Posterior vena cava (tissue), 2 donors: ENCODE data around the gene PSMD1. TPM values are rescaled to one million over a fixed set of nuclear protein-coding genes. Genes with fewer than 3 reads are reported as not detected.
"Not testable (repeated sequence)": the region's sequence is repeated elsewhere in the genome, so short reads cannot be mapped to it uniquely, and the experiment has no call there.

Source experiments
- DNase-seq: peaks from one replicate; pipeline ENCODE4 v3.0.0-alpha.2; 2020; ENCODE audit warnings: low spot score
- intact Hi-C, 2 donors: fragments of 100-400 bp; cut with DNase I; formaldehyde crosslinking; loops; one replicate each; pipeline versions ENCODE4 v1.14.1 to v1.14.2; 2022 to 2023
- total RNA-seq, 2 donors: library from RNA; stranded (reverse); fragmentation: NEBNext Ultra II Directional; extraction: Animal tissue kit (Norgen Biotek cat#: 25700); gene quantifications; one replicate each; pipeline ENCODE4 v1.2.1, GENCODE V29; 2021
- donor health status: DM: yes; HTN: yes; CAD: no.
- donor health status: DM: yes; HTN: yes; CAD: no.

The PSMD1 gene
- total RNA-seq, 2 donors from 2014 or later: 76.9 to 89.3 TPM

DNA sequence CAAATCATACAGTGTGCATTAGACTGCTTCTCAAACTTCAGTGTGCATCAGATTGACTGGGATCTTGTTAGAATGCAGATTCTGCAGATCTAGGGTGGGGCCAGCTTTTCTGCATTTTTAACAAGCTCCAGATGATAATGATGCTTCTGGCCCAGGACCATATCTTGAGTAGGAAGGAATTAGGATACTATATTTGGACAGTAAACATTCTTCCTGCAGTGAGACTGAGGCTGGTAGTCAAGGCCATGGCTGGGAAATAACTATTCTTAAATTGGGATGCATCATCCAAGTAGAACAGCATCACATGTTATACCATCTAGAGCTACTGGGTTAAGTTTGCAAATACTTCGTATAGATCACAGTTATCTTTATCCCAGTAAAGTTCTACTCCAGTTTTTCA lies 113.4 kb downstream of the PSMD1 start:
- intact Hi-C loops: no loop called here
- DNase-seq: no peak

GRCh38 chr2:231172025-231172424 lies 115.4 kb downstream of the PSMD1 start:
- intact Hi-C loops: no loop called here
- no peak for DNase-seq

DNA sequence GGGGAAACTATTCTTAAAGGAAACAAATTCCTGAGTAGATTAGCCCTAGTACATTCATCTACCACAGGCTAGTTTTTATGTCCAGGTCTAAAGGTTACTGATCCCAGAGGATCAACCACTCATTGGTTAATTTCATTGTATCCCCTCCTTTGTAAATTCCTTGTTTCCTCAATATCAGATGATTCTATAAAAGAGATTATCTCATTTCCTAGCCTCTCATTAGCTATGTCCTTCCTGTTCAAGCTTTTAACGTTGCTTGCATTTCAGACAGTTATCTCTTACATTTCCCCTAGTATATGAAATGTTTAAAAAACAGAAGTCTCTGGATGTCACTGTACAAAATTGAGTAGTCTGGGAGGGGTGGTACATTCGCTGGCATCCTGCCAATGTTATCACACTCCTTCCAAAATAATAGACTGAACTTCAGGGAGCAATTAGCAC lies 117.6 kb downstream of the PSMD1 start:
- no peak for DNase-seq
- intact Hi-C loops: no loop called here

DNA sequence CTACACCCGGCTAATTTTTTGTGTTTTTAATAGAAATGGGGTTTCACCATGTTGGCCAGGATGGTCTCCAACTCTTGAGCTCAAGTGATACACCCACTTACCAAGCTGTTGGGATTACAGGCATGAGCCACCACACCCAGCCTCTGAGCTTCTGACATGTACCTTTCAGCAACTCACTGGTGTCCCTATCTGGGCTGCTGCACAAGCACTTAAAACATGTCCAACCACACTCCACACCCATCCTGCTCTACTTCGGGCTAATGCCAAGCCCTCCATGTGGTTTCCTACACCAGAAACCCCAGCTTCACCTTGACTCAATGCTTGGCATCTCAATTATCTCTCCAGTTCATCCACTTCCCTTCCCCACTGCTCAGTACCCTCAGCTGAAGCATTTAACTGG lies 119.4 kb downstream of the PSMD1 start:
- DNase-seq: no peak
- intact Hi-C loops: no loop called here

DNA sequence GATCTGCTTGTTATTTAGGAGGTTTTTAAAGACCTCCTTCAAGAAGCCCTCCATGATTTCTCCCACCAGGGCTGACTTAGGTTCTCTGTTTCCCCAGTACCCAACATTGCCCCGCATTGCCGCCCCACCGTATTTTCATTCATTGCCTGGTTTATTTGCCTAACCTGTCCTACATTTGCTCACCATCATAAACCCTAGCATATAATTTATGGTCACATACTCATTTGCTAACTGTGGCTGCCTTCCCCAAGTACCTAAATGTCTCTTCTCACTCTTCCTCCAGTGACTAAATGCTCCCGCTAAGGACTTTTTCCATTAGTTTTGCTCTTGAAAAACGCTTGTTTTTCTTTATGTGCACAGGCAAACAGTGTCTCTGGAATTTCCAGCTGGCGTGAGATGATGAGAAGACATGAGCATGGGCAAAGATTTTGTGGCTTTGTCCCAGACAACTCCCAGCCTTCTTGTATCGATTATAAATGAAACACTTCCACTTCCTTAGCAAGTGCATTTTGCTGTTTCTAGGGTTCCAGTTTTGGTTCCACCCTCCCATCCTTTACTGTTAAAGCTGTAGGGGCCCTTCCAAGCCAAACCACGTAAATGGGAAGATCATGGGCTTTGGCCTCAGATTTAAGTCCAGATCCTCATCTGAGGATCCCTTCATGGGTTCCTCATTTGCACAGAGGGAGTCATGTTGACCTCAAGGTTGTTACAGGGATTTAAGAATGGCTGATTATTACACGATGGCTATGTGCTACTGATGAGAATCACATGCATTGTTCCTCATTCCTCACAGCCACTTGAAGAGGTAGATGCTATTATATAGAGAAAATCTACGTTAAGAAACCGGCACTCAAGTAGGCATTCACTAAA lies 120.7 kb downstream of the PSMD1 start:
- DNase-seq: no peak
- intact Hi-C loops: no loop called here

DNA sequence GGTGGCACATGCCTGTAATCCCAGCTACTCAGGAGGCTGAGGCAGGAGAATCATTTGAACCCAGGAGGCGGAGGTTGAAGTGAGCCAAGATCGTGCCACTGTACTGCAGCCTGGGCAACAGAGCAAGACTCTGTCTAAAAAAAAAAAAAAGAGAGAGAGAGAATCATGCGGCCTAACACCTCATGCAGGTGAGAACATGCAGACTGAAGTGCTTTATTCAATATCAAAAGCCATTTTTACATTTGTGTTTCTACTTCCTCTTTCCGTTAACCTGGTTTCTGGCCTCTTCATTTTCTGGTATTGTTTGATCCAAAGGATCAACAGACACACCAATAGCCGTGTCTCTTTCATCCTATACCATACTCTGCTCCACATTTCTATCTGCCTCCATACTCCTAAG lies 122.1 kb downstream of the PSMD1 start:
- intact Hi-C loops: not testable (repeated sequence)

DNA sequence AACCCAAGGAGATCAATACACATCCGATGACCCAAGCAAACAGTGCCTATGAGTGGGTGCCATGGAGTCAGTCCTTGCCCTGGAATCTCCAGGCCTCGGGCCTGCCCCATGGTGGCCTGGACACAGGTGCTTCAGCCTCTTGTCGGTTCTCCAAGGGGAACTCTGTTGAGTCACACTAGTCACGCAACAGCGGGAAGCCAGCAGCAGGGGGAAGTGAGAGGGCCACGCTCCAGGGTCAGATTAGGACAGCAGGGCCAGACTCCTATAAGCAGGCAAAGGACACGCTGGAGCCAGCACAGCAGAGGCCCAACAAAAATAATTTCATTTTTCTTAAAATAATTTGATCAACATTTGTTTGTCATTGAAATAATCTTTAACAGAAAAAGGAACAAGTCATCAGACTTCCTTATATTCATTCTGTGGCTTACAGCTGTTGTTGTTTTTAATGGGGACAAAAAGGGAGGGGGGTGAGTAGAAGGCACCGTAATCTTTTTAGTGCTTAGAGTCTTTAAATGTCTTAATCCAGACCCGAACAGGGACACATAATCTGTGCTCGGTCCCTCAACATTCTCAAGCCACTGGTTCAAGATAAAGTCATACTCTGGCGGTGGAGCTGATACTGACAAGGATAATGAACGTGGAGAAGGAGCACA lies 125.3 kb downstream of the PSMD1 start:
- intact Hi-C loops: no loop called here
- peak; percentile 93 for DNase-seq

More for the DNA sequence above, 122.1 kb downstream of the PSMD1 start:
- not testable (repeated sequence) for DNase-seq

DNA sequence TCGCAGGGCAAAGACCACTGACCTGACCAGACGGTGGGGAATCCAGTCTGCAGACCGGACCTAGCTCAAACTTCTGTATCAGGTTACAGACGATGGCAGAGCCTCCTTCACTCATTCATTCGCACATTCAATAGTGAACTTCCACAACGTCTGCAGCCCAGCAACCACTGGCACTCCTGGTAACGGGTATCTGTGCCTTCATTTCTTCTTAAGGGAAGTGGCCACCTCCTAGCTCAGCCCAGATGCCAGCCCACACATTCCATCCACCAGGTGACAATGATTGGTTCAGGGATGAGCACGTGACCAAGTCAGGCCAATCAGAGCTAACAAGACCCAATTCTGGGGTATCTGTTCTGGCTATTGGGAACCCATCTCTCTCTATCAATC lies 125.8 kb downstream of the PSMD1 start:
- intact Hi-C loops: no loop called here
- no peak for DNase-seq

- intact Hi-C loops: no loop called here
- no peak for DNase-seq
These were observed 127.2 kb downstream of the PSMD1 start for GRCh38 chr2:231183851-231184250.

DNA sequence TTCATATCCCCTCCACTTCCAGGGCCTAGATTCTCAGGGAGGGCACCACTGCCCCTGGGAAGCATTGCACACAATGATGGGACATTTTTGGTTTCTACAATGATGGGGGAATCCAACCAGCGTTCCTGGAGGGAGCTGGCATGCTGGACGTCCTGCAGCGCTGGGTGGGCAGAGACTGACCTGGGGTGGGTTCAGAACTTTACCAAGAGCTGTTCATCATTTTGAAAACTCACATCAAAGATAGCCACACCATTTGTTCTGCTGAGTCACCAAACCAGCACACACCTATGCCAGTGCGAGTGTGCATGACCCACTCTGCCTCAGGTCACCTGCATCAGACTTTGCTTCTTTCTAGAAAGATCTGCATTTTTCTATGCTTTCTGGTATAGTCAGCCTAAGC lies 127.7 kb downstream of the PSMD1 start:
- intact Hi-C loops: no loop called here
- DNase-seq: no peak

DNA sequence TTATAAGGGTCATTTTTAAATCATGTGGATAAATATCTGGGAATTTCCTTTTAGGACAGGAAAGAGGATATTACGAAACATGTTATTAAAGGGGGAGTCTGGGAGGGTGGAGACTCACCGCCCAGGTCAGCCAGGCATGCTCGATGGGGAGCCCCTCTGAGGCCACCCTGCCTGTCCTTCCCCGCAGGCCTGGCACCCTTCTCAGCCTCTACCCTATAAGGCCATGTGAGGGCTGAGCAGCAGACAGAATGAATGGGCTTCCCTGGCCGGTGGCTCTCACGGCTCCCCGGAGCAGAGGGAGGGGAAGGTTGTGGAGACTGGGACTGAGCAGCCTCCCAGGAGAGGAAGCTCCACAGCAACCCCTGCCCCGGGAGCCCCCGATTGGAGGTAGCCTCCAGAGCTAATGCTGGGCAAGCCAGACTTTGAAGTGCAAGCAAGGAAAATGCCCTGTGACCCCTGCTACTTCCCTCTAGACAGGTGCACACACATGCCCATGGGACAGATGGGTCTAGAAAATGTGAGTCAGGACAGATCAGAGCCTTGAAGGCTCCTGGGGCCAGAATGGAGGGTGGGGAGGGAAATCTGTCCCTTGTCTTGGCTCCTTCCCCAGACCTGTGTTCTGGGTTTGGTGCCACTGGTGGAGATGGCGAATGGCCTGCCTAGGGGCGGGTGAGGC lies 128.5 kb downstream of the PSMD1 start:
- intact Hi-C loops: no loop called here
- no peak for DNase-seq

- intact Hi-C loops: no loop called here
- no peak for DNase-seq
These were observed 129.2 kb downstream of the PSMD1 start for GRCh38 chr2:231185886-231186285.

GRCh38 chr2:231186325-231186724 lies 129.7 kb downstream of the PSMD1 start:
- intact Hi-C loops: no loop called here
- DNase-seq: no peak

GRCh38 chr2:231187736-231188505 lies 131.3 kb downstream of the PSMD1 start:
- intact Hi-C loops: no loop called here
- DNase-seq: peak; percentile 93

DNA sequence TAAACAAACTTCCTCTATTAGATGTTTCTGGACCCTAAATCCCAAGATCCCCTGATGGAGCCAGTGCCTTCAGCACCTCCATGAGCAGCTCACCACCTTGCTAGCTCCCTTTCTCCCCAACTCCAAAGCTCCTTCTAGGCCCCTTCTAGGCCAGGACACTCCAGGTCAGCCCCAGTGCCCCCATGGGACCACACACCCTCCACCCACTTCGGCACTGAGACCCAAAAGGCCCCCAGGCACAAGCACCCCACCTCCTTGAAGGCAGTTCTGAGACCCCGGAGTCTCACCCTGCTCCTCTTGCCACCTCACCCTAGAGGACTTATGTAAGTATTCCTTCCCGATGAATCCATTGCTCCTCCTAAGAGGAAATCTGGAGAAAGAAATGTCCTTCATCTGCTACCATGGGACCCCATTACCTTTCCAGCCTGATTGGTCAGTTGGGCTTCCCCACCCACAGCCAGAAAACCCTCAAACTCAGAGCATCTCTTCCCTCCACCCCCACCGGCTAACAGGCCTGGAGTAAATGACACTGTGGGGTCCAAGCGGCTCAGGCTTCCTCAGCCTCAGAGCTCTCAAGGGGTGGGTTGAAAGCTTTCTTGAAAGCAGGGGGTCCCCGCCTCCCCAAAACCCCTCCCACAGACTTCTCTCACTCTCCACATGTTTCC lies 132.0 kb downstream of the PSMD1 start:
- intact Hi-C loops: no loop called here
- DNase-seq: no peak

DNA sequence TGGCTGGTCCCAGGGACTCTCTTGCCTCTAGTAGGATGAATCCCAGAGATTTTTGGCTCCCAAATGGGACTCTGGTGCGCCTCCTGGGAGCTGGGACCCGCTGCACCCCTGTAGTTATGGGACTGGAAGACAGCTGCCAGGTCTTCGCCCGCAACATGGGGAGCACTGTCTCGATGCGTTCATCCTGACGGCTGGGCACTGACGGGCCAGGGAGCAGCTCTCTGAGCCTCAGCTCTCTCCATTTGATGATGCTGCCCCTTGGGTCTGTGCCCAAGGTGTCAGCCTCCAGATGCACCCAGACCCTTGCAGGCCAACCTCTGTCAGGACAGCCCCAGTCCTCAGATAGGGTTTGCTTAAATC lies 132.5 kb downstream of the PSMD1 start:
- no peak for DNase-seq
- intact Hi-C loops: no loop called here

GRCh38 chr2:231189571-231190495 lies 133.2 kb downstream of the PSMD1 start:
- intact Hi-C loops: loop anchor here (5.0 kb wide), 2 partner anchors 78 to 83 kb away; no protein-coding TSS in a partner anchor
- peak; percentile 90 for DNase-seq
